GM18517 (cell line): ENCODE data around the gene SRD5A1.
A peak's percentile ranks its signal among the peaks of the same experiment; 100 is the strongest.

Experiments used
- ATAC-seq: cut with Tn5 transposase; IDR thresholded peaks from one replicate; pipeline ENCODE4 v1.9.1; 2021; ENCODE audit warnings: mild to moderate bottlenecking, moderate library complexity; ENCODE audit not compliant: unreplicated experiment

SRD5A1 gene, protein sequence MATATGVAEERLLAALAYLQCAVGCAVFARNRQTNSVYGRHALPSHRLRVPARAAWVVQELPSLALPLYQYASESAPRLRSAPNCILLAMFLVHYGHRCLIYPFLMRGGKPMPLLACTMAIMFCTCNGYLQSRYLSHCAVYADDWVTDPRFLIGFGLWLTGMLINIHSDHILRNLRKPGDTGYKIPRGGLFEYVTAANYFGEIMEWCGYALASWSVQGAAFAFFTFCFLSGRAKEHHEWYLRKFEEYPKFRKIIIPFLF

DNA sequence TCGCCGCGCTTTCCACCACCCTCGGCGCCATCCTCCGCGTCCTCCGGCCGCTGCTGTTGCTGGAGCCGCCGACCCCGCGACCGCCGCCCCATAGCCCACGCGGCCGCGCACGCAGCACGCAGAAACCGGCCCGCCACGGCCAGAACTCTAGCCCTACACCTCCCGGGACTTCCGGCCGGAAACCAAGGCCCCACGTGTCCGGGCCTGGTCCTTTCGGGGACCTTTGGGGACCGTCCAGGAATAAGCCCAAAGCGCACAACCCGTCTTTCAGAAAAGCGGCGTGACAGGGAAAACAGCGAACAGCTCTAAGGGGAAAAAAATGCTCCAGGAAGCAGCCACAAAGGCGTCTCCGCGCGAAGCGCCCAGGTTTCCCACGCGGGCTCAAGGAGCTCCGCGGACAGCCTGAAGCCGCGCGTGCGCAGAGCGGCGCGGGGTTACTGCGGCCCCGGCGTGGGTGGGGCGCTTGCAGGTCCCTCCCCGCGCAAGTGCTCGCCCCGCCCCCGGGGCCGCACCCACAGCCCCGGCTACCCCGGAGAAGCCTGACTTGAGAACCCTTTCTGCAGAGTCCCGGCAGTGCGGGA, at the start of gene SRD5A1, which contains the start of gene NSUN2:
SRD5A1 (plus strand) TSS at position 553 of the 581 bp plus-strand sequence. CDS start 137 bp downstream, outside the sequence.
NSUN2 (minus strand) TSS at position 157 of the 581 bp plus-strand sequence; CDS start at position 92, 65 bp downstream.
- ATAC-seq, result peak; percentile 88

DNA sequence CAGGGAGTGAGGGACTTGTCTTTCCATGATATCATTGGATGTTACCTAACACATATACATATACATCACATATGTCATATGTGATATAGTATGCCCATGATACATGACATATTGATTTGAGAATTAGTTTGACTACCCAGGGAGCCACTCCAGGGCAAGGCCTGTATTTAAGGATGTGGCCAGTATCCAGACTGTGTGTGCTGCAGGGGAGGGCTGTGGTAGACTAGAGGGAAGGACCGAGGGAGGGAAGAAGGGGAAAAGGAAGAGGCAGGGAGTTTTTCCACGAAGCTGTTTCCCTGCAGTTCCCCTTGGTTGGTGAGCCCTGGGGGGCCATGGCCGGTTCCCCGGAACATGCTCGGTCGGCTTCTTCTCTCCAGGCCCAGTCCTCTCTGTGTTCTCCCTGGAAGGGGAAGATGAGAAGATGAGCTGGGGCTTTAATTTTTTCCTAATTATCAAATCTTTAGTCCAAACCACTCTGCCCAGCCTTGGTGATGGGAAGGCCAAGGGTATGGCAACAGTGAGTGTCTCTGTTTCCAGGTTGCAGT, 49.1 kb upstream of the SRD5A1 start:
- ATAC-seq, result no peak

DNA sequence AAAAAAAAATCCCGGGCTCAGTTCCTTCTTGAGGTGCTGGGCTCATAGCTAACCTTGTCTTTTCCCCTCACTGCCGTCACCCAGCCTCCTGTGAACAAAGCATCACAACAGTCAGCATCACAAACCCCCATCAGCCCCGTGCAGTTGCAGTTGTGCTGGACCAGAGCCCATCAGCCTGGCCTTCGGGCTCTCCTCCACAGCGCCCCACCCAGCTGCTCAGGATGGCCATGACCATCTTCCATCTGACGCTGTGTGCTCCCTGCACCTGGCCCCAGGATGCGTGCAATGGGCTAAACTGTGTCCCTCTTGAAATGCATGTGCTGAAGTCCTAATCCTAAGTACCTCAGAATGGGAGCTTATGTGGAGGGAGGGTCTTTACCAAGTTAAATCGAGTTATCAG, 48.5 kb upstream of the SRD5A1 start:
- no peak for ATAC-seq

DNA sequence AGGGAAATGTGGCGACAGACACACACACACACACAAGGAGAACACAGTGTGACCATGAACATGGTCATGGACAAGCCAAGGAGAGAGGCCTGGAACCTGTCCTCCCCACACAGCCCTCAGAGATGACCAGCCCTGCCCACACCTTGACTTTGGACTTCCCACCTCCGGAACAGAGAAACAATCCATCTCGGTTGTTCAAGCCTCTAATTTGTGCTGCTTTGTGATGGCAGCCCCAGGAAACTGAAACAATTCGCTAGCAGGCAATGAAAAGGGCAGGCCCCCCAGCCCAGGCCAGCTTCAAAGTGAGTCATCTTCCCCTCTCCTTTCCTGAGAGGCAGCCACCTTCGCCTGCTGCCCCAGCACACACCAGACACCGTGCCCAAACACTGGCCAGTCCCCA, 48.1 kb upstream of the SRD5A1 start:
- ATAC-seq, result no peak

DNA sequence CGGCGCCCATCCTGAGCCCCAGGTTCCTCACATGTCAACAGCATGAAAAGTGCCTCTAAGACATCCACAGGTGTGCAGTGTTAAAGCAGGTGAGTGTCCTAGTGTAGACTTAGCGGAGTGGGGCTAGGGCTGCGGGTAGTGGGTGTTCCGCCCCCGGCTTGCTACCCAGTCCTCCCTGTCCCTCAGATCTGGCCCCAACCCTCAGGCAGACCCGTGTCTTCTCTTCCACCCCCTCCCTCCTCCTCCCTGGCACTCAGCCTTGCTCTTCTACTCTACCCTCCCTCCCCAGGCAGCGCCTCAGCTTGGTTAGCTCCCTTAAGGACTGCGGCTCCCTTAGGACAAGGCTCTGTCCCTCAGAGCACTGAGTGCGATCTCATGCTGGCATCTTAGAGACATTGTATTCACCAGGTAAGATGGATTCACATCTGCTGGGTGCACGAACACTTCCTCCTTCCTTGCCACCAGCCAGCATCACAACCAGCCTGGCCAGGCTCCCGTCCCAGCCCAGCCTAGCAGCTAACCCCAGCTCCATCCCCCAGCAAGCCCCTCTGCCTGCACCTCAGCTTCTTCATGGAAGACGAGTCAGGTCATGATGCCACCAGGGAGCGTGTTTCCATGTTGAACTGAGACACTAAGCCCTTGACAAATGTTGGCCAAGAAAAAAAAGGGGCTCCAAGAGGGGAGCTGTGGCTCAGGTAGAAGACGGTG, 47.1 kb upstream of the SRD5A1 start:
- no peak for ATAC-seq

DNA sequence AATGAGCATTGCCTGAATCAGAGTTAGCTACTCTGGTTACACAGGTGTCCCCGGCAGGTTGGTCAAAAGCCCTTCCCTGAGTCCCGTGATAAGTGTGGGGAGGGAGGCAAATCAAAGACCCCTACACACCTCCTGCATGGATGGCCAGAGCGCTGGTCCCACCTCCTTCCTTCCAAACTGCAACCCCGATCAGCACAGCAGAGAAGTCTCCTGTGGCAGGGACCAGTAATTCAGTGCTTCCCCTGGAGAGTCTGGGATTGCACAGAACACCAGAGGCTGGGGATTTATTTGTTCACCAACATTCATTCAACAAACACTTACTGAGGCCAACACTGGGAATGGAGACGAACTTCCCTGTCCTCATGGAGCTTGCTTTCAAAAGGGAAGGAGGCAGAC, 46.6 kb upstream of the SRD5A1 start:
- ATAC-seq, result no peak

DNA sequence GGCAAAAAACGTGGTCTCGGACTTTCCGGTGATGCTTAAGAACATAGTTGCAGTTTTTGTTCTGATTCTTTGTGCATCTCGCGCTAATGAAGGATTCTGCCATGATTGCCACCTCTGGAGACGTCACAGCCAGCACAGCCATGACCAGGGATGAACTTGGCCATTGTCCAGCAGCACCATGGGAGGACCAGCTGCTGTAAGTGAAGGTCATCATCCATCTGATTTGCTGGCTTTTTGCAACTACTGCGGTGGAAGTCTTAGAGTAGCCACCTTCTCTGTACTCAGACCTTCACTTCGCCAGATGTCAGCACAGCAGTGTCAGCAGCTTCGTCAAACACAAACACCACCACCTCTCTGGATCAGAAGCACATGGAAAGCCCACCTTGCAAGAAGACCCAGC, 46.1 kb upstream of the SRD5A1 start:
- no peak for ATAC-seq

DNA sequence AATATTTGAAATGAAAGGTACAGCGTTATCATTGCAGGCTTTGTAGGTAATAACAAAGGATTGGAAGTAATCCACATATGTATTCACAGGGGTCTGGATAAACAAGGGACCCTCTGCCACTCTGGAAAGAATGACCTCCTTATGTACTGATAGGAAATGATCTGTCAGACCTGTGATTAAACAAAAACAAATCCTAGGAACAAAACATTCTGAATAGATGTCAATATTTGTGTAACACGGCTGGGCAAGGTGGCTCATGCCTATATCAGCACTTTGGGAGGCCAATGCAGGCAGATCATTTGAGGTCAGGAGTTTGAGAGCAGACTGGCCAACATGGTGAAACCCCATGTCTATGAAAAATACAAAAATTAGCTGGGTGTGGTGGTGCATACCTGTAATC, 42.7 kb upstream of the SRD5A1 start:
- no peak for ATAC-seq

DNA sequence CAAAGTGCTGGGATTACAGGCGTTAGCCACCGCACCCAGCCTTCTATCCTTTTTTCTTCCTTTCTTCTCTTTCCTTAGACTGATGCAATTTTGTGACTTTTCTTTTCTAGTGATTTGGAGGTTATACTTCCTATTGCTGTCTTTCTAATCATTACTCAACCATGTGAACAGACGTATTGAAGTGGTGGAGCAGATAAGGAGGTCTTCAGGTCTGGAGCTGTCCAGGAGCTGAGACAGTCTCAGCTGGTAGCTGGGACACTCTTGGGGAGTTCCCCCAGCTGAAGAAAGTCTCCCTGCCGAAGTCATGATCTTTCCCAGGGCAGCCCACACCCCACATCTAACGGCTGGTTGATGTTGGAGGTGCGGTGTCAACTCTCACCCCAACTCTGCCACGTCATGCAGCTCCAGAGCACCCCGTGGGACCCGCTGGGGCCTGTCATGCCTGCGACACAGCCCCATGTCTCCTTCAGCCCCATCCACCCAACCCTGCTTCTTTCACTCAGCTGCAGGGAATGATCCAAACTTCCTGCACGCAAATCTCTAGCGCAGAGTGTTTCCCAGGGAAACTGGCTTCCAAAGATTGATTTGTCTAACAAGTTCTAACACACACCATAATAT, 41.5 kb upstream of the SRD5A1 start:
- no peak for ATAC-seq

DNA sequence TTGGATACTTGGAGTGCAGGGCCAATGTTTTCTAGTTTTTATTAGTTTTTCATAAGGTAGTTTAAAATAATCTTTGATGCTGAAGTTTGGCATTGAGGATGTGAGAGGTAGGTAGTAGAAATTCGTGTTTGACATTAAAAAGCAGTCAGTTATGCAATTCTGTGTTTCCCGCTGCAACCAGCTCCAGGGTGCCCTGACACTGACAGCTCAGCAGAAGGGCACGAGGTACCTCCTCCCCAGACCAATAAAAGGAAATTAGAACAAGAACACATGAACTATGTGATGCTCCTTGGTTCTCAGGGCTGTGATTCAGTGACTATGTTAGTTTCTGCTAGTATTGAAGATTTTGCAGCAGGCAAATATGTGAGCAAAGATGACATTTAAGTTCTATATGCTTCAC, 40.6 kb upstream of the SRD5A1 start:
- no peak for ATAC-seq

DNA sequence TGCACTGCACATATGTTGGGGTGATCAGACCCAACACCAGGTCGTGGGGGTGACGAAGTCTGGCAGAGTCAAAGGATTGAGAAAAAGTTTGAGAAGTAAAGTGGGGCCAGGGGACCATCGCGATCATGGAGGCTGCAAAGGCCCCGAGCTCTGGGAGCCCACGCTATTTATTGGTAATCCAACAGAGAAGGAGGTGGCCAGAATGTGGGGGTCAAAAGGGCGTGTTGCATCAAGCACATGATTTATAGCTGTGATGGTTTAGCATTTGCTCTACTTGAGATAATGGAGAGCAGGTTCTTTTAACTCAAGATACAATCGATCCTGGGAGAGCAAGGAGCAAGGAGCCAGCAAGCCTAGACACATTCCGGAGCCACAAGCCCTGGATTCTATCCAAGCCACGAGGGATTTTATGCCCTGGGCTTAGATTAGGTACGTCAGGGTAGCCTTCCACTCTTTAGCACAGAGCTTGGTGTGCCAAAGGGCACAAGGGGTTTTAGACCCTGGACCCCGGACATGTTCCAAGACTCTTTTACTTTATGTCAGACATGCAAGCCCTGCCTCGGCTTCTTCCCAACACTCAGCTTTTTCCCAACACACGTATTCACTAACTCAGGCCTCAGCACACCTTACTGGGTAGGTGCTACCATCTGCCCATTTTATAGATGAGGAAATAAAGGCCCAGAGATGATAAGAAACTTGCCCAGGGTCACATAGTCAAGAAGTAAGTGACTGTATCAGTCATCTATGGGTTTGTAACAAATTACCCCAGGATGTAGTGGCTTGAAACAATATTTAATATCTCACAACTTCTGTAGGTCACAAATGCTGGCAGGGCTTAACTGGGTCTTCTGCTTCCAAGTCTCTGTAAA, 39.9 kb upstream of the SRD5A1 start:
- no peak for ATAC-seq

DNA sequence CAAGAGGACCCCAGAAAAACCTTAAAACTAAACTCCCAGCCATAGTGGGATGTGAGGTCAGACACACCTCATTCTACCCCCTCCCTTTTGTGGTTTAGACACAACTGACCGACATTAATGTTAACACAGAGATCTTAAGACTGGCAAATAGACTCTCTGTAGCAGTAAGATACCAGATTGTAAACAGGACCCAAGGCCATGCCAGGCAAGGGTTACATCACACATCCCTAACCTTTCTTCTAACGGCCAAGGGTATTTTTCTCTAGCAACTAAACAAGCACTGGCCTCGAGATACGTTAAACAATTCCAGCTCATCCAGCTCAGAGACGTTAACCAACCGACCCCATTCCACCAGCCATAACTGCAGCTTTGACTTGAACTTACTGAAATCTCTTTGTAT, 39.2 kb upstream of the SRD5A1 start:
- no peak for ATAC-seq

DNA sequence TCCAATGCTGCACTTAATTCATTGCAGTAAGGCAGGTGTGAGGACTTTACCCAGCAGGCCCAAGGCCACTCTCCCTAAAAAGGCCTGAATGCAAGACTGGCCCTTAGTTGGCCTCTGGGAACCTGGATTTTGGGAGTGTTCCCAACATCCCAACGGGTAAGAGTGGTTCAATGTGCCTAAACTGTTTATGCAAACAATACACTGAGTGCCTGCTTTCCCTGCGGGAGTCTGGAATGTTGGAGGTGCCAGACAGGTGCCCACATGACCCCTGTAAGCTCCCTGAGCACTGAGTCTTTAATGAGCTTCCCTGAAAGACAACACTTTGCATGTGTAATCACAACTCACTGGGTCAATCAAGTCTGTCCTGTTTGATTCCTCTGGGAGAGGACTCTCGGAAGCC, 37.8 kb upstream of the SRD5A1 start:
- no peak for ATAC-seq

DNA sequence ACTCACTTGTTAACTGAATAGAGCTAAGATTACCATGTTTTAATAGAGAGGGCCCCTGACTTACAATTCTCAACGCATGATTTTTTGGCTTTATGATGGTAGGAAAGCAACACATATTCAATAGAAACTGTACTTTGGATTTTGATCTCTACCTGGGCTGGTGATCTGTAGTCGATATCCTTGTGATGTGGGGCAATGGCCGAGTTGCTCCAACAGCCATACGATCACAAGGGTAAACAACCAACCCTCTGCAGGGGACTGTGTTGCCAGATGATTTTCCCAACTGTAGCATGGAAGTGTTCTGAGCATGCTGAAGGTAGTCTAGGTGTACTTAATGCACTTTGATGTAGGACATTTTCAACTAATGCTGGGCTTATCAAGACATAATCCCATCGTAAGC, 36.9 kb upstream of the SRD5A1 start:
- no peak for ATAC-seq

DNA sequence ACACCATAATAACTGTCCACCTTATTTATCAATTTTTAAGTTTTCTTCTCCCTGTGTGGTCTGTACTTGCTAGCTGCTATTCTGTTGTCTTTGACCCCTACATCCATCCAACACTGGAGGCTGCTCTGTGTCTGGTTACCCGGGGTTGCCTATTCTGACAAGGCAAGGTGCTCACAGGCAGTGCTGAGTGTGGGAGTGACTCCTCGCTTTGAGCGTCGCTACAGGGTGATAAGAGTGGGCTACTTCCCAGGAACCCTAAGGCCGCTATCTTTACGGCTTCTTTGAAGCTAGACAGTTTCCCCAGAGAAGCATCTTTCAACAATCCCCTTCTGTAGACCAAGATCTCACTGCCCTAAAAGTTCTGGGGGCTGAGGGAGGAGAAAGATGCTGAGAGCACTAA, 35.7 kb upstream of the SRD5A1 start:
- ATAC-seq, result no peak

DNA sequence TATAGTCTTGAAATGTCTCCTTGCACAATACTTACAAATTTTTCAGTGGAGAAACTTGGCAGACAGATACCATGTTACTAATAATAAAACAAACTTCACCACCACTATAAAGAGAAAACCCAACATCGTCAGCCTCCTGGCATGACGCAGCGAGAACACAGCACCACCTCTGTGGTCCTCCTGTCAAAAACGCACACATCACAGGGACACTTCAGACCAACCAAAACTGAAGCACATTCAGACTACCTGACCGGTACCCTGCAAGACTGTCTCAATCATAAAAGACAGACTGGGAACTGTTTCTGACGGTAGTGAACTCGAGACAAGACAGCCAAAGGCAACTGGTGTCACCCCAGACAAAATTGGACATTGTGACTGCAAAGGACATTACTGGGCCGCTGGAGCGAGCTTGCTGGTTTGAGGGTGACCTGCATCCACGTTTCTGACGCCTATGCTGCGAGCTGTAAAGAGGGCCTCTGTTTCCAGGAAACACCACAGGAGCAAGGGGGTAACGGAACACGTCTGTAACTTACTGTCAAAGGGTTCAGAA, 34.8 kb upstream of the SRD5A1 start:
- ATAC-seq, result no peak

DNA sequence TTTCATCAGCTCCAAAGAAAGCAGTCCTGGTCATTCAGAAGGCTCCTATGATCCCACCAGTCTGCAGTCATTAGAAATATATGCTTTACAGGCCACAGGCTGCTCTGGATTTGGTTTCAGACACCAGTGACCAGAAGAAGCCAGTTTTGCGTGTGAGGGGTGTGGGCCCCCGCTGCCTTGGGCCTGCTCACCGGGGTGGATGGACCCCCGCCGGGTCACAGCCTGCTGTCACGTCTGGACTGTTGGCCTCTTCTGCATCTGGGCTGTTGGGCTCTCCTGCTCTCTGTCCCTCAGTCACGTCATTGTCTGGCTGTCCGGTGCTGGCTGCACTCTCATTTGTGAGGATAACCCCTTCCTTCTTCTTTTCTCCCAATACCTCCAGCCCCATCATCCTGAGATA, 33.5 kb upstream of the SRD5A1 start:
- no peak for ATAC-seq

DNA sequence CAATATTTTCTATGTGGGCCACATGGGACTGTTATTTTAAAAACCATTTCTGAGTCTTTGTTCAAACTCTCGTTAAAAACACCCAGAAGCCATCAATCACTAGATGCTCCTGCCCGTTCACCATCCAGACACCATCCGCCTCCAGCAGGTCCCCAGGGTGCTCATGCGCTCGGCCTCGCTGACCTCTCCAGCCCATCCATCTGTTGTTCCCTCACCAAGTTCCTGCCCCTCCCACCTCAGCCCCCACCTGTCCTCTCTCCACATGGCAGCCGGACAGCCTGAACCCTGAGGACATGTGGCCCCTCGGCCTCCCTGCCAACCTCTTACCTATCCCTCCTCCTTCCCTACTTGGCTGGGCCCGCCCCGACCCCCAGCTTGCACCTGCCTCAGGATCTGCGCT, 32.0 kb upstream of the SRD5A1 start:
- no peak for ATAC-seq

DNA sequence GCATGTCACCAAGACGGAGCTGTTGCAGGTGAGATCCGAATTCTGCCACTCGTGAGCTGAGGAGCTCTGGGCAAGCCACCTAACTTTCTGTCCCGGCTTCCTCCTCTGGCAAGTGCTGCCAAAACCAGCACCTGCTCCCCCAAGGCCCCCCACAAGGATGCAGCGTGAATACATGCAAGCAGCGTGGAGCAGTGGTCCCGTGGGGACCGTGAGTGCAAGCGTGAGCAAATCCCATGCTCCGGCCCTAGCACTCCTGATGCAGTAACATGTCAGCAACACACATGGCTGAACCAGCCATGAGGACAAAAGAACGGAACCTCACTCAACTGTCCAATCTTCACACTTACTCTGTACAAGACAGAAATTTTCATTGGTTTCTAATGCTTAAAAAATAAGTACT, 31.4 kb upstream of the SRD5A1 start:
- ATAC-seq, result no peak

DNA sequence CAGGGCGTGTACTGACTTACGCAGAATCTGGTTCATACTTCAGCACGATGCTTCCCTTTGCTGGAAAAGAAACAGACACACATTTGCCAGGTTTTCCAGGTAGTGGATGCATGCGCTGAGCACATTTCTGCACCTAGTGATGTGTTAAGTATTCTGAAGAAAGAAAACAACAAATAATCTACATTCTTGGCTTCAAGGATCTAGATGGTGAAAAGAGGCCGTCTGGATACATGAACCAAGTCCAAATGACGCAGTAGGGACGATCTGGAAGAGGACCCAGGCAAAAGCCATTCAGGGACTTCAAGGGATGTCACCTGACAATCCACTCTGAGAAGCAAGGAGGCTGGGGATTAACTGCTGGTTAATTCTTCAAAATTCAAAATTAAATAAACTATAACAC, 30.8 kb upstream of the SRD5A1 start:
- ATAC-seq, result no peak
